ELF-1 (cell line): ENCODE data around the gene ZNF618.

Source experiments
- DNase-seq: peaks from one replicate; pipeline ENCODE4 v3.0.0-alpha.2; 2016; ENCODE audit warnings: low read depth, low spot score

The ZNF618 gene

GRCh38 chr9:113957351-113957750 is 81.2 kb downstream of the ZNF618 start:
- no peak for DNase-seq

- DNase-seq: no peak
These were observed 81.8 kb downstream of the ZNF618 start for GRCh38 chr9:113957821-113958341.

- DNase-seq: peak; percentile 69
These were observed 82.4 kb downstream of the ZNF618 start for GRCh38 chr9:113958556-113958955.

- DNase-seq: no peak
These were observed 84.7 kb downstream of the ZNF618 start for GRCh38 chr9:113960768-113961167.

- no peak for DNase-seq
These were observed 86.3 kb downstream of the ZNF618 start for GRCh38 chr9:113962396-113962795.

- DNase-seq: peak; percentile 64
These were observed 87.0 kb downstream of the ZNF618 start for GRCh38 chr9:113963017-113963620.

GRCh38 chr9:113963696-113964494 is 87.8 kb downstream of the ZNF618 start:
- no peak for DNase-seq

GRCh38 chr9:113964495-113965170 is 88.5 kb downstream of the ZNF618 start:
- no peak for DNase-seq

- DNase-seq: no peak
These were observed 90.3 kb downstream of the ZNF618 start for GRCh38 chr9:113966394-113966793.

- no peak for DNase-seq
These were observed 91.3 kb downstream of the ZNF618 start for GRCh38 chr9:113967380-113967779.

- DNase-seq: no peak
These were observed 93.2 kb downstream of the ZNF618 start for GRCh38 chr9:113969343-113969742.

- DNase-seq: no peak
These were observed 97.1 kb downstream of the ZNF618 start for GRCh38 chr9:113973226-113973625.

- no peak for DNase-seq
These were observed 97.9 kb downstream of the ZNF618 start for GRCh38 chr9:113973963-113974413.

GRCh38 chr9:113976915-113977314 is 100.8 kb downstream of the ZNF618 start:
- DNase-seq: no peak

GRCh38 chr9:113978725-113979342 is 102.7 kb downstream of the ZNF618 start:
- DNase-seq: no peak

- no peak for DNase-seq
These were observed 103.4 kb downstream of the ZNF618 start for GRCh38 chr9:113979343-113980127.

GRCh38 chr9:113984639-113985380 is 108.7 kb downstream of the ZNF618 start:
- no peak for DNase-seq

GRCh38 chr9:113985968-113986585 is 110.0 kb downstream of the ZNF618 start:
- no peak for DNase-seq

- no peak for DNase-seq
These were observed 110.8 kb downstream of the ZNF618 start for GRCh38 chr9:113986931-113987330.

- DNase-seq: no peak
These were observed 111.4 kb downstream of the ZNF618 start for GRCh38 chr9:113987526-113987925.
